ENCODE results near the gene TMEM63A. TPM values are rescaled to one million over a fixed set of nuclear protein-coding genes. Genes with fewer than 3 reads are reported as not detected.

TMEM63A gene
- total and polyA plus RNA-seq, 8 donors, result 5.3 to 208 (median 84.5) TPM

- H3K4me1 ChIP-seq, result peaks cover 8 to 29% (median 21%) of the 10 kb centered on the region in 4 donors
- intact Hi-C loops (cut with DNase I; ENCODE audit: low total_unique reads), result loop anchor here (10.0 kb wide), 2 partner anchors 132 to 442 kb away; no protein-coding TSS in a partner anchor
- no peaks in the 10 kb centered on the region for H3K27me3 ChIP-seq
- DNase-seq, result no peak
- 93 to 97% (median 96%) methylated on average over 3 of the region's 3 CpGs for WGBS, 5 donors
- H3K27ac ChIP-seq, result no peak overlapping the region
- TF ChIP-seq EP300 (IDR thresholded peaks at IDR 0.05) (no peak), POLR2AphosphoS5 (IDR thresholded peaks at IDR 0.05) (no peak), POLR2A (IDR thresholded peaks at IDR 0.05) (no peak), CTCF (IDR thresholded peaks at IDR 0.05) (no peak)
- H3K9me3 ChIP-seq, result no peaks in the 10 kb centered on the region
- peaks cover 16 to 81% (median 71%) of the 10 kb centered on the region in 4 donors for H3K36me3 ChIP-seq
- H3K4me3 ChIP-seq, result no peak overlapping the region
Observed at GRCh38 chr1:225917101-225917500, 34.9 kb upstream of the TMEM63A start.

- no peaks in the 10 kb centered on the region for H3K27me3 ChIP-seq
- H3K9me3 ChIP-seq, result no peaks in the 10 kb centered on the region
- TF ChIP-seq POLR2AphosphoS5 (IDR thresholded peaks at IDR 0.05) (no peak), CTCF (IDR thresholded peaks at IDR 0.05) (no peak), POLR2A (IDR thresholded peaks at IDR 0.05) (no peak), EP300 (IDR thresholded peaks at IDR 0.05) (no peak)
- H3K27ac ChIP-seq, result no peak overlapping the region
- 85 to 93% (median 88%) methylated on average over 7 of the region's 7 CpGs for WGBS, 5 donors
- peaks cover 11 to 28% (median 21%) of the 10 kb centered on the region in 4 donors for H3K4me1 ChIP-seq
- no peak overlapping the region for H3K4me3 ChIP-seq
- peak in 1 of 2 donors; percentile 47 for DNase-seq
- intact Hi-C loops (cut with DNase I; ENCODE audit: low total_unique reads), result loop anchor here (10.0 kb wide), 2 partner anchors 131 to 441 kb away; no protein-coding TSS in a partner anchor
- peaks cover 3 to 67% (median 58%) of the 10 kb centered on the region in 4 donors for H3K36me3 ChIP-seq
Observed at GRCh38 chr1:225915538-225915991, 33.4 kb upstream of the TMEM63A start.

GRCh38 chr1:225914947-225915346 lies 32.8 kb upstream of the TMEM63A start:
- peaks cover 3 to 66% (median 57%) of the 10 kb centered on the region in 4 donors for H3K36me3 ChIP-seq
- H3K4me3 ChIP-seq, result no peak overlapping the region
- WGBS, 5 donors, result 86 to 96% (median 87%) methylated on average over 6 of the region's 6 CpGs
- H3K27me3 ChIP-seq, result no peaks in the 10 kb centered on the region
- intact Hi-C loops (cut with DNase I; ENCODE audit: low total_unique reads), result loop anchor here (10.0 kb wide), 2 partner anchors 130 to 440 kb away; no protein-coding TSS in a partner anchor
- H3K9me3 ChIP-seq, result no peaks in the 10 kb centered on the region
- no peak for TF ChIP-seq POLR2A (IDR thresholded peaks at IDR 0.05)
- no peak overlapping the region for H3K27ac ChIP-seq
- H3K4me1 ChIP-seq, result peaks cover 5 to 28% (median 18%) of the 10 kb centered on the region in 4 donors
- no peak for DNase-seq

GRCh38 chr1:225914391-225914790 lies 32.2 kb upstream of the TMEM63A start:
- intact Hi-C loops (cut with DNase I; ENCODE audit: low total_unique reads), result loop anchor here (10.0 kb wide), 2 partner anchors 130 to 440 kb away; no protein-coding TSS in a partner anchor
- Histone ChIP-seq H3K36me3 (peaks cover 0 to 63% (median 53%) of the 10 kb centered on the region in 4 donors), H3K9me3 (no peaks in the 10 kb centered on the region), H3K4me1 (peaks cover 1 to 28% (median 13%) of the 10 kb centered on the region in 4 donors), H3K27ac (no peak overlapping the region), H3K4me3 (no peak overlapping the region), H3K27me3 (no peaks in the 10 kb centered on the region)
- no peak for TF ChIP-seq EP300 (IDR thresholded peaks at IDR 0.05)
- TF ChIP-seq POLR2A (IDR thresholded peaks at IDR 0.05), result no peak
- TF ChIP-seq CTCF (IDR thresholded peaks at IDR 0.05), result no peak
- no peak for TF ChIP-seq POLR2AphosphoS5 (IDR thresholded peaks at IDR 0.05)
- DNase-seq, result no peak
- WGBS, 5 donors, result 80 to 88% (median 86%) methylated on average over 6 of the region's 6 CpGs
